Measurements from ENCODE around the gene EMP1. TPM values are rescaled to one million over a fixed set of nuclear protein-coding genes. Genes with fewer than 3 reads are reported as not detected.

EMP1 gene
- total RNA-seq, 2 donors from 2014 or later: 265 to 667 TPM

DNA sequence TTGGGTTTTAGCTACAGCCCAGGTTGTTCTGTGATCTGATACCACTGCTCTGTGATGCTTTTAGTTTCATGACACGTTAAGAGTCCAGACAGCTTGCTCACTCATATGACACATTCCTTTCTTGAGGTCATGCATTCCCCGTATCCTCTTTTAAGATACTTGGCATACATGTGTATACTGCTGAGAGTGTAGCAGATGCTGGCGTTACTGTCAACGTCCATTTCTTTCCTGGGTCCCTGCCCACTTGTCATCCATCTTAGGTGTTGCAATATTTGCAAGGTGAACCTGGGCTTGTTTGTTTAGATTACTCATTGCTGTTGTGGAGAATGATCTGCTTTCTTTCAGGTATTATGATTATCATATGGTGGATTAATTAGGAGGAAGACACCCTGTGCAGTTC lies 9.1 kb upstream of the EMP1 start:
- Histone ChIP-seq H3K36me3 (no peaks in the 10 kb centered on the region), H3K4me3 (no peak overlapping the region), H3K27ac (no peak overlapping the region), H3K9me3 (no peaks in the 10 kb centered on the region), H3K4me1 (no peaks in the 10 kb centered on the region), H3K27me3 (no peaks in the 10 kb centered on the region), H3K9ac (ENCODE audit: low read depth in 2 of 2, low read length in 2 of 2) (no peak overlapping the region)
- intact Hi-C loops (cut with DNase I): no loop called here
- DNase-seq: no peak
- TF ChIP-seq CTCF (IDR thresholded peaks at IDR 0.05): no peak

GRCh38 chr12:13189264-13189663 lies 7.3 kb upstream of the EMP1 start:
- H3K4me1 ChIP-seq: no peaks in the 10 kb centered on the region
- no peak overlapping the region for H3K9ac ChIP-seq (ENCODE audit: low read depth in 2 of 2, low read length in 2 of 2)
- no peak overlapping the region for H3K27ac ChIP-seq
- intact Hi-C loops (cut with DNase I): no loop called here
- no peaks in the 10 kb centered on the region for H3K27me3 ChIP-seq
- H3K36me3 ChIP-seq: no peaks in the 10 kb centered on the region
- H3K4me3 ChIP-seq: no peak overlapping the region
- TF ChIP-seq CTCF (IDR thresholded peaks at IDR 0.05): no peak
- no peak for DNase-seq
- H3K9me3 ChIP-seq: no peaks in the 10 kb centered on the region

- Histone ChIP-seq H3K36me3 (no peaks in the 10 kb centered on the region), H3K4me1 (peaks cover 3% of the 10 kb centered on the region), H3K27me3 (no peaks in the 10 kb centered on the region), H3K4me3 (no peak overlapping the region), H3K9me3 (no peaks in the 10 kb centered on the region), H3K27ac (no peak overlapping the region), H3K9ac (ENCODE audit: low read depth in 2 of 2, low read length in 2 of 2) (no peak overlapping the region)
- no peak for DNase-seq
- TF ChIP-seq CTCF (IDR thresholded peaks at IDR 0.05): no peak
- intact Hi-C loops (cut with DNase I): no loop called here
Observed at GRCh38 chr12:13190275-13190674, 6.3 kb upstream of the EMP1 start.

DNA sequence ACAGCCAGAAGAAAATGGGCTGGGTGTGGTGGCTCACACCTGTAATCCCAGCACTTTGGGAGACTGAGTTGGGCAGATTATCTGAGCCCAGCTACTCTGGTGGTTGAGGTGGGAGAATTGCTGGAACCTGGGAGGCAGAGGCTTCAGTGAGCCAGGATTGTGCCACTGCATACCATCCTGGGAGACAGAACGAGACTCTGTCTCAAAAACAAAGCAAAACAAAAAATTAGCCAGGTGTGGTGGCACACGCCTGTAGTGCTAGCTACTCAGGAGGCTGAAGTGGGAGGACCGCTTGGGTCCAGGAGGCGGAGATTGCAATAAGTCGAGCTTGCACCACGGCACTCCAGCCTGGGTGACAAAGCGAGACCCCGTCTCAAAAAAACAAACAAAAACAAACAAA lies 3.8 kb upstream of the EMP1 start:
- intact Hi-C loops (cut with DNase I): no loop called here
- Histone ChIP-seq H3K4me1 (peaks cover 13% of the 10 kb centered on the region), H3K27ac (no peak overlapping the region), H3K27me3 (no peaks in the 10 kb centered on the region), H3K9ac (ENCODE audit: low read depth in 2 of 2, low read length in 2 of 2) (no peak overlapping the region), H3K9me3 (no peaks in the 10 kb centered on the region), H3K36me3 (no peaks in the 10 kb centered on the region), H3K4me3 (no peak overlapping the region)
- DNase-seq: no peak
- no peak for TF ChIP-seq CTCF (IDR thresholded peaks at IDR 0.05)

GRCh38 chr12:13193505-13194231 lies 2.9 kb upstream of the EMP1 start:
- TF ChIP-seq CTCF (IDR thresholded peaks at IDR 0.05): no peak
- intact Hi-C loops (cut with DNase I): no loop called here
- DNase-seq: no peak
- H3K36me3 ChIP-seq: no peaks in the 10 kb centered on the region
- no peak overlapping the region for H3K4me3 ChIP-seq
- H3K27ac ChIP-seq: no peak overlapping the region
- H3K9ac ChIP-seq (ENCODE audit: low read depth in 2 of 2, low read length in 2 of 2): no peak overlapping the region
- H3K27me3 ChIP-seq: no peaks in the 10 kb centered on the region
- no peaks in the 10 kb centered on the region for H3K9me3 ChIP-seq
- H3K4me1 ChIP-seq: peaks cover 13% of the 10 kb centered on the region

All from colonic mucosa (tissue), 4 donors.